ENCODE measurements around the gene SNX5.

The SNX5 gene

GRCh38 chr20:17958373-17959256 lies 10.0 kb downstream of the SNX5 start:
- DNase-seq = no peak

GRCh38 chr20:17957505-17958363 lies 10.9 kb downstream of the SNX5 start:
- DNase-seq = no peak

DNA sequence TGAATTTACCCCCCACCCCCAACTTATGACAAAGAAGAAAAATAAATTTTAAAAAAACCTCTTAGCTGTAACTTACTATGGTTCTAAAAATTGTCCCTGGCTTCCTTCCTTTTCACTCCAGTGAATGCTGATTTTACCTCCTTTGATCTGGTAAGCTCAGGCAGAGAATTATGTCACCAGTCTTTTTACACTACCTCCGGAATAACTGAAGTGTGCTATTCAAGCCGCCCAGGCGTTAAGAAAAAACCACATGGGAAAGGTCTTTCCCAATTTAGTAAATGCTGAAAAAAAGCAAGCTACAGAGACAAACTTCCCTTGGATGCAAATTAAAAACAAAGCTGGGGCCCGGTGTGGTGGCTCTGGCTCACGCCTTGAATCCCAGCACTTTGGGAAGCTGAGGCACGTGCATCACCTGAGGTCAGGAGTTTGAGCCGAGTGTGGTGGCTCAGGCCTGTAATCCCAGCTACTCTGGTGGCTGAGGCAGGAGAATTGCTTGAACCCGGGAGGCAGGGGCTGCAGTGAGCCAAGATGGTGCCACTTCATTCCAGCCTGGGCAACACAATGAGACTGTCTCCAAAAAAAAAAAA lies 12.4 kb downstream of the SNX5 start:
- DNase-seq = no peak

DNA sequence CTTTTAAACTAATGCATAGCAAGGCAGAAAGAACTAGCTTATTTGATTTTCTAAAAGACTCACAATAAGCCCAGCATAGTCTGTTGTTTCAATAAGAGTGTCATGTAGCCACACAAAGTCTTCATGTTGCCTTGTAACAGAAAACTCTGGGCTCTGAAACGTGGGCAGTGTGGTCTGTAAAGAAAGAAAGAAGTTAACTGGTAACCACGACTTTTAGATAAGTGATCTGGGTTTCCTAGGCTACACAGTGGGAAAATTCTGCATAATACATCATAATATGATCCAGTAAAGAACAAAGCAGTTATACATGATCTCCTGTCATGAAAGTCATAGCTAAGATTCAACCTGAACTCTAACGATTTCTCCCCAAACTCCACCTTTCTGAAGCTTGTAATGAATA lies 13.3 kb downstream of the SNX5 start:
- no peak for DNase-seq

- DNase-seq = no peak
Measured at GRCh38 chr20:17953935-17954334, 14.7 kb downstream of the SNX5 start.

DNA sequence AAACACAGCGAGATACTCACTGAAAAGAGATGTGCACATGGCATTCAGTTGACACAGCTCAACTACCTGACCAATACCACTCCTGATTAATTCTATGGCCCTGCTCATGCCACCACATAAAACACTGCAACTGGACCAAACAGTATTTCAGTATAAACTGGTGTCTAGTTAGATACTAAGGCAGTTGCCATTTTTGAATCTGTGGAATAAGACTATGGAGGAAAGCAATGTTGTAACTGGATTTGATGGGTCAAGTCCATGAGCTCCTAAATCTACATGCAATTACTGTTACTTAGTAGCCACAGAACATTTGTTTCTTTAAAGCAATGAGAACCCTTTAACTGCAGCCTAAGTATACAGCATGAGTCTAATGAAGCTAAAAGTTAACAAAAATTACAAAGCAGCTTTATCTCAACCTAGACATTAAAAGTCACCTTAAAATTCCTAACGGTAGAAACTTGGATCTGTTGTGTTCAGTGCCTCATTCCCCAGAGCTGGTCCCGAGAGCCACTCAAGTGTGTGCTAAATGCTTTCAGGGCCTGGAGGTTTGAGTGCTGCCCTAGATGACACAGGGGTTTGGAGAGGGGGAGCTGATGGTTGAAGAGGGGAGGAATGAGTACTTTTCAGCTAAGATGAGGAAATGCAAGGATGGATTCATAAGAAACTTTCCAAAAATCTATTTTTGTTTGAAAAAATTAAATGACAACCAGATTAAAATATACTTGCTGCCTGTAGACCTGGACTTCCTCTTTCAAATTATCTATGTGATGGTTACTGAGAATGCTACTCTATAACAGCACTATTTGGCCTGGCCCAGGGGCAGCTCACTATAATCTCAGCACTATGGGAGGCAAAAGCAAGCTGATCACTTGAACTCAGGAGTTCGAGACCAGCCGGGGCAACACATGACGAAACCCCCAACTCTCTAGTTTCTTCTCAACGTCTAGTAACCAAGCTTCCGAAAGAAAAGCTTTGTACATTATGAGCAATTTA lies 15.6 kb downstream of the SNX5 start:
- DNase-seq = no peak

- no peak for DNase-seq
Measured at GRCh38 chr20:17951323-17951722, 17.3 kb downstream of the SNX5 start.

GRCh38 chr20:17950670-17951069 lies 17.9 kb downstream of the SNX5 start:
- no peak for DNase-seq

- no peak for DNase-seq
Measured at GRCh38 chr20:17949899-17950298, 18.7 kb downstream of the SNX5 start.

DNA sequence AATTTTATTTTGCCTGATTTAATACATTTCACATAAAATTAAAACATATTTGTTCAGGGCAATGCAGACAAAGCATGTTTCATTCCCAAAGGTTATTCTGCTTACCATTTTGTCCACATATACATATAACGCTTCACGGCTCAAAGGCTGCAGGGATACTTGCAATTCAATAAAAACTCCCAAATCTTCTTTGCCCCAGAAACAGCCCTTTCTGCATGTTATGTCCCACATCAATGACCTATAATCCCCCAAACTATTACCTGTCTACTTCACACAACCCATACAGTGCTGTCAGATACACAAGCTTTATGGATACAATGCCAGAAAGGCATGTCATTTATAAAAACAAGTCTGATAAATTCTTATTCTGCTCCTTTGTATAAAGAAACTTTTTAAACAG lies 20.2 kb downstream of the SNX5 start:
- DNase-seq = no peak

DNA sequence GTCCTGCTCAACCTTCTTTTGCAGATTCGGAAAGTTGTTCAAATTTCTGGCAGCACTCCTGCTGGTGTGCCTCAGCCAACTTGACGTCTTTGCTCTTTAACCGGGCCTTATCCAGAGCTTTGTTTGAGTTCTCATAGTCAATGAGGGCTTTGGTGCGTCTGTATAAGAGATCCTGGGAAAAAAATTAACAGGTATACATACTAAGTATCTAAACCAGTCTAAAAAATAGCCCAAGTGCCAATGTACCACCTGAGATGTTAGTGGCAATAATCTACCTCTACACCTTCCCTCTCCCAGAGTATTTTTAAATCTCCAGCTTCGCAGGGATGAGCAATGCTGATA lies 21.1 kb downstream of the SNX5 start:
- no peak for DNase-seq

- no peak for DNase-seq
Measured at GRCh38 chr20:17946572-17947473, 21.8 kb downstream of the SNX5 start.

- no peak for DNase-seq
Measured at GRCh38 chr20:17946040-17946439, 22.6 kb downstream of the SNX5 start.

- no peak for DNase-seq
Measured at GRCh38 chr20:17944854-17945474, 23.6 kb downstream of the SNX5 start.

- DNase-seq = no peak
Measured at GRCh38 chr20:17943343-17943742, 25.3 kb downstream of the SNX5 start.

- DNase-seq = no peak
Measured at GRCh38 chr20:17941826-17942196, 26.8 kb downstream of the SNX5 start.

DNA sequence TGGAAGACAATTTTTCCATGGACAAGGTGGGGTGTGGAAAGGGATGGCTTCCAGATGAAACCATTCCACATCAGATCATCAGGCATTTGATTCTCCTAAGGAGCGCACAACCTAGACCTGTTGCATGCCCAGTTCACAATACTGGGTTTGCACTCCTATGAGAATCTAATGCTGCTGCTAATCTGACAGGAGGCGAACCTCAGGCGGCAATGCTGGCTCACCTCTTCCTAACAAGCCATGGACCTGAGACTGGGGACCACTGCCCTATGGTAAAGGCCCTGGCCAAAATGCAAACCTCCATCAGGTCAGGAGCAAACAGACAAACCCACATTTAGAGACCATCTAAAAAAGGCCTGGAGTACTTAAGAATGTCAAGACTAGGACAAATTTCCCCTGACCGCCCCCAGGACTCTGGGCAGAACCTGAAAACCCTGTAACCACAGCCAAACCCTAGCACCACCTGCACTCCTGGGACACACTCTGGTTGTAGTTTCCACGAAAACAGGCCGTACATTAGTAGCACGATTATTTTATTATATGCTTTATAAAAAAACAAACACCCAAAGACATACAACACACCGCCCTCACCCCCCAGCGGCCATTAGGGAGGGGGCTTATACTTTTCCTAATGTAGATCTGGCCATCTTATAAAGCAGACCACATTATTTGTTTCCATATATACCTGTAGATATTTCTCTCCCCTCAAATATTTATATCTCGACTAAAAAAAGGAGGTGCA lies 27.3 kb downstream of the SNX5 start:
- no peak for DNase-seq

GRCh38 chr20:17940224-17940971 lies 28.2 kb downstream of the SNX5 start:
- no peak for DNase-seq

- DNase-seq = no peak
Measured at GRCh38 chr20:17939622-17940223, 28.9 kb downstream of the SNX5 start.
